ENCODE measurements around the gene XYLT1. TPM values are rescaled to one million over a fixed set of nuclear protein-coding genes. Genes with fewer than 3 reads are reported as not detected.

The XYLT1 gene
- total RNA-seq, 2 donors from 2014 or later = 21.4 to 22.6 TPM

GRCh38 chr16:17367036-17367435 is 103.7 kb downstream of the XYLT1 start:
- no peaks in the 10 kb centered on the region for H3K27me3 Mint-ChIP-seq
- peak overlapping the region; percentile 99 for H3K27ac Mint-ChIP-seq
- peaks cover 7% of the 10 kb centered on the region for H3K36me3 Mint-ChIP-seq (ENCODE audit: low read depth)
- ATAC-seq (replicated peaks) = no peak
- peak overlapping the region; percentile 97 for H3K4me3 Mint-ChIP-seq
- peaks cover 3% of the 10 kb centered on the region for H3K9me3 Mint-ChIP-seq
- peaks cover 77% of the 10 kb centered on the region for H3K4me1 Mint-ChIP-seq

DNA sequence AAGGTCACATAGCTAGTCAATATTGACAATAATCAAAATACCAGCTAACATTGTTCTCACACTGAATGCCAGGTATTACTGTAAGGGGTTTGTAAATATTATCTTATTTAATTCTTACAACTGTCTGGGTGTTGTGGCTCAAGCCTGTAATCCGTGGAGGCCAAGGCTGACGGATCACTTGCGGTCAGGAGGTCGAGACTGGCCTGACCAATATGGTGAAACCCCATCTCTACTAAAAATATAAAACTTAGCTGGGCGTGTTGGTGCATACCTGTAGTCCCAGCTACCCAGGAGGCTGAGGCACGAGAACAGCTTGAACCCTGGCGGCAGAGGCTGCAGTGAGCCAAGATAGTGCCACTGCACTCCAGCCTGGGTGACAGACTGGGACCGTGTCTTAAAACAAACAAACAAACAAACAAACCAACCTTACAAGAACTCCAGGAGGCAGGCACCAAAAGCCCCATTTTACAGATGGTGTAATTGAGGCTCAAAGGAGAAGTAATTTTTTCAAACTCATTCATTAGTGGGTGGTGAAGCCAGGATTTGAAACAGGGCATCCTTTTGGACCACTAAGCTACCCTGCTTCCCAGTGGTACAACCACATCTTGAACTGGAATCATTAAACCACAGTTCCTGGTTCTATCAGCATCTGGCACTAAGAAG is 104.3 kb downstream of the XYLT1 start:
- no peak for ATAC-seq (replicated peaks)
- H3K27ac Mint-ChIP-seq = peak overlapping the region; percentile 99
- peaks cover 75% of the 10 kb centered on the region for H3K4me1 Mint-ChIP-seq
- peak overlapping the region; percentile 97 for H3K4me3 Mint-ChIP-seq
- peaks cover 7% of the 10 kb centered on the region for H3K36me3 Mint-ChIP-seq (ENCODE audit: low read depth)
- peaks cover 3% of the 10 kb centered on the region for H3K9me3 Mint-ChIP-seq
- no peaks in the 10 kb centered on the region for H3K27me3 Mint-ChIP-seq

- Mint-ChIP-seq H3K27ac (peak overlapping the region; percentile 99), H3K27me3 (no peaks in the 10 kb centered on the region), H3K4me3 (peak overlapping the region; percentile 82), H3K9me3 (peaks cover 3% of the 10 kb centered on the region), H3K4me1 (peaks cover 76% of the 10 kb centered on the region), H3K36me3 (ENCODE audit: low read depth) (peaks cover 7% of the 10 kb centered on the region)
- ATAC-seq (replicated peaks) = no peak
These were observed 105.0 kb downstream of the XYLT1 start for GRCh38 chr16:17365591-17366298.

DNA sequence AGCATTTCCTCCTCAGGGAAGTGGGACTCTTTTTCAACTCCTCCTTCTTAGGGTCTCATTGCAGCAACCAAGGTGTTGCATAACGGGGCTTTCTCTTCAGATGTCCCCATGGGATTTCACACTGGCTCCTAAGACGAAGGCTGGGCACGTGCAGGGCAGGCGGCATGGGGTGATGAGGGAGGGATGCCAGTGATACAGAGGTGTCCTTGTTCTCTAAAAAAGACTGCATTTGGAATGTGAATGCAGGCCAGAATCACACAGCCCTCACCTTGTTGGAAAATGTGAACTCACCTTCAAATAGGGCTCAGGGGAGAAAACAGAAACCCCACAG is 105.6 kb downstream of the XYLT1 start:
- Mint-ChIP-seq H3K9me3 (peaks cover 3% of the 10 kb centered on the region), H3K4me1 (peaks cover 76% of the 10 kb centered on the region), H3K4me3 (peak overlapping the region; percentile 82), H3K27me3 (no peaks in the 10 kb centered on the region), H3K27ac (peak overlapping the region; percentile 99), H3K36me3 (ENCODE audit: low read depth) (peaks cover 7% of the 10 kb centered on the region)
- ATAC-seq (replicated peaks) = no peak

GRCh38 chr16:17364319-17365210 is 106.2 kb downstream of the XYLT1 start:
- peak; percentile 81 for ATAC-seq (replicated peaks)
- peaks cover 6% of the 10 kb centered on the region for H3K36me3 Mint-ChIP-seq (ENCODE audit: low read depth)
- H3K4me1 Mint-ChIP-seq = peaks cover 76% of the 10 kb centered on the region
- peak overlapping the region; percentile 99 for H3K27ac Mint-ChIP-seq
- no peaks in the 10 kb centered on the region for H3K27me3 Mint-ChIP-seq
- H3K9me3 Mint-ChIP-seq = peaks cover 3% of the 10 kb centered on the region
- H3K4me3 Mint-ChIP-seq = peak overlapping the region; percentile 82

- Mint-ChIP-seq H3K36me3 (ENCODE audit: low read depth) (no peaks in the 10 kb centered on the region), H3K4me3 (peak overlapping the region; percentile 29), H3K4me1 (peaks cover 78% of the 10 kb centered on the region), H3K9me3 (peaks cover 3% of the 10 kb centered on the region), H3K27me3 (no peaks in the 10 kb centered on the region), H3K27ac (peak overlapping the region; percentile 99)
- ATAC-seq (replicated peaks) = no peak
These were observed 107.8 kb downstream of the XYLT1 start for GRCh38 chr16:17362946-17363345.

DNA sequence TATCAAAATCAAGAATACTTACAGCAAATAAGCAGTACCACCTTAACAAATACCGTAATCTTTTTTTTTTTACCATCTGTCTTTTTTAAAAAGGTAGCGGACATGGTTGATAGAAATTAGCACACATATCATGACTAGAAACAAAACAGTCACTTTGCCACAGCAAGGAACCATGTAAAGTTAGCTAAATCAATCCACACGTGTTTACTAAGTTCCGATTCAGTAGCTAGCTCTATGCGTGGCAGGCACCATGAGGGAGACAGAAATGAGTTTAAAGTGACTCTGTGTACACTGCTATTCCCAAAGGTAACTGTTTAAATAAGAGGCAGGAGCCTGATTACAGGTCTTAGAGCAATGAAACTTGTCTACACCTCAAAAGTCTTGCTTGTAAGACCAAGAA is 108.6 kb downstream of the XYLT1 start:
- peak overlapping the region; percentile 99 for H3K27ac Mint-ChIP-seq

DNA sequence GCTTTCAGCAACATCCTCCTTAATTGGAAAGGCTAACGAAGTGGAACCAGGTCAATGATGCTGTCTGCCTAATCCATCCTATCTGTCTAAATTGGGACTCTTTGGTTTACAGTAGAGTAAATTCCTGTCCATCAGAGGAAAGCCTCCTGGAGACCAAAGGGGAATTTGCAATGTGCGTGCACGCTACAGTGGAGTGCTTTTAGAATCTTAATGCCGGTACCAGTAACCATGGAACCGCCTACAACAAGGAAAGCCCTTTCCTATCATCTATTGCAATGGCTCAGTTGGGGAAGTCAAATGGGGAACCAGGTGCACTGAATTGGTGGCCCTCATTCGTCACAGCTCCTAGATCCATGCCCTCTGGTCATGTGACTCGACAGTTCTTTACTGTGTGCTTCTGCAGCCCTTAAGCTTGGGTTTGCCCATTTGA is 110.1 kb downstream of the XYLT1 start:
- H3K27ac Mint-ChIP-seq = peak overlapping the region; percentile 99
- H3K4me1 Mint-ChIP-seq = peaks cover 62% of the 10 kb centered on the region
- H3K4me3 Mint-ChIP-seq = peak overlapping the region; percentile 77
- H3K27me3 Mint-ChIP-seq = no peaks in the 10 kb centered on the region
- no peaks in the 10 kb centered on the region for H3K36me3 Mint-ChIP-seq (ENCODE audit: low read depth)
- ATAC-seq (replicated peaks) = no peak
- no peaks in the 10 kb centered on the region for H3K9me3 Mint-ChIP-seq

More for the DNA sequence above, 108.6 kb downstream of the XYLT1 start:
- no peaks in the 10 kb centered on the region for H3K27me3 Mint-ChIP-seq
- peak overlapping the region; percentile 29 for H3K4me3 Mint-ChIP-seq
- peaks cover under 1% of the 10 kb centered on the region for H3K9me3 Mint-ChIP-seq
- peaks cover 71% of the 10 kb centered on the region for H3K4me1 Mint-ChIP-seq
- ATAC-seq (replicated peaks) = no peak
- H3K36me3 Mint-ChIP-seq (ENCODE audit: low read depth) = no peaks in the 10 kb centered on the region

DNA sequence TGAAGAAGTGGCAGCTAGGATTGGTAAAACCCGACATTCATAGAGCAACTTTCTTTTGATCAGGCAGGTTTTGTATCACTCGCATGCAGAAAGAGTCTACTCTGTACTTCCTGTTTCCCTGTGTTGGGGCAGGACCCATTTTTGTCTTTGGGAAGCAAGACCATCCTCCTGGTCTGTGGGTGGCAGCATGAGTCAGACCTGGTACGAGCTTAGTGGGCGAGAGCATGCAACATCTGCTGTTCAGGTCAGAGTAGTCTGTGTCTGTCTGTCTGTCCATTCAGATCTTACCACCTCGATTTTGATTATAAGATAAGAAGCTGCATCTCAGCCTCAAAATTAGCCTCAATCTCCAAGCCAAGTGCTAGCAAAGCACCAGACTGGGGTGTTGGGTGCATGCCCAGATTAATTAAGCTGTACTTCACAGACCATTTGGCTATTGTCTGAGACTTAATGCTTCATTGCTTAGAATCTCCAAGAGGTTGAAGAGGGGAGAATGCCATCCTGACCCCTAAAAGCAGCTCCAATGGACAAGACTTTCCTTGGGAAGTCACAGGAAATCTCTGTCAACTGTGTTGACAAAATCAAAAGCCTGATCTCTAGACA is 110.9 kb downstream of the XYLT1 start:
- H3K4me1 Mint-ChIP-seq = peaks cover 54% of the 10 kb centered on the region
- H3K9me3 Mint-ChIP-seq = no peaks in the 10 kb centered on the region
- peak overlapping the region; percentile 77 for H3K4me3 Mint-ChIP-seq
- H3K27ac Mint-ChIP-seq = peak overlapping the region; percentile 99
- H3K36me3 Mint-ChIP-seq (ENCODE audit: low read depth) = no peaks in the 10 kb centered on the region
- ATAC-seq (replicated peaks) = peak; percentile 86
- H3K27me3 Mint-ChIP-seq = no peaks in the 10 kb centered on the region

DNA sequence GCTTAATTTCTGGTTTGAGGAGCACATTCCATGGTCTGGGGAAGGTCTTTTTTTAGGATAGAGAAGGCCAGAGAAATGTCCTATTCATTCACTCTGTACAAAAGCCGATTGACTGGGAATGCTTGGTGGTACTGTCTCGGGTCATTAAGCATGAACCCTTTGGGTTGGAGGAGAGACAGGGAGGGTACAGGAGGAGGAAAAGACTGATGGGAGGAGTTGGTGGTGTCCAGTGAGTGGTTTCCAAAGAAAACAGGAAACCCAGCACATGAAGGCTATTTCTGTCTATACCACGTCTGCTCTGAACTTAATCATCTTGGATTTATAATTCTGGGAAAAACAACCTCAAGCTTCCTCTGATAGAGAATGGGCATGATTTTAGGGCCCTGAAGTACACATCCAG is 111.9 kb downstream of the XYLT1 start:
- Mint-ChIP-seq H3K9me3 (no peaks in the 10 kb centered on the region), H3K27me3 (no peaks in the 10 kb centered on the region), H3K4me1 (peaks cover 45% of the 10 kb centered on the region), H3K36me3 (ENCODE audit: low read depth) (no peaks in the 10 kb centered on the region), H3K4me3 (peak overlapping the region; percentile 77), H3K27ac (peak overlapping the region; percentile 99)
- ATAC-seq (replicated peaks) = no peak

- Mint-ChIP-seq H3K4me3 (peak overlapping the region; percentile 77), H3K27me3 (no peaks in the 10 kb centered on the region), H3K36me3 (ENCODE audit: low read depth) (no peaks in the 10 kb centered on the region), H3K9me3 (no peaks in the 10 kb centered on the region), H3K27ac (peak overlapping the region; percentile 99), H3K4me1 (peaks cover 45% of the 10 kb centered on the region)
- ATAC-seq (replicated peaks) = no peak
These were observed 112.4 kb downstream of the XYLT1 start for GRCh38 chr16:17358355-17358754.

DNA sequence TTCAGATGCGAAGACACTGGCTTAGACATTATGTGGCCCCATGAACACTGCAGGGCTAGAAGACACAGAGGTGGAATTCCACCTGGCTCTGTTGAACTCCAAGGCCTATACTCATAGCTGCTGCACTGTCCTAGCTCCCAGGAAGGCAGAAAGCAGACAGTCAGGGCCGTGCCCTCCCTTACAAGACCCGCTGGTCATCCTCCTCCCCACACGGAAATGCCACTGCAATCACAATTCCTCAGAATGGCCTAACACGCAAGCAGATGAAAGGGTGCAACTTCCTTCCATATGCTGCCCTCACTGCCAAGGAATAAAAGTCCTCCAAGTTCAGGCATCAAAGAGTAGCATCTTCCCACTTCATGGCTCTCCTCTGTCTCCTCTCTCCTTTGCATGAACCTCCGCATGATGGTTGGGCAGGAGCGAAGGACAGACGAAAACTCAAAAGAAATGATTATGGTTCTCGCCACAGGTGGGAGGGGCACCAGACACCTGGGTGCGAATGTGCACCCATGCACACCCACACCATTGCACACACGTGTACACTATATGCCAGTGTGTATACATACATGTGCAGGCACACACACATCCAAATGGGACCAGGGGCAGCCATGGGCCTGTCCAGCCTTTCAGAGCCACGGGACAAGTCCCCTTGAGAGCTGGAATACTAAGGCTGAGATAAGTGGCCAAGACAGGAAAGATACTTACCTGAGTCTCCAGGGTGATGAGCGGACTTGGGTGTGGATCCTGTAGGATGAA is 113.3 kb downstream of the XYLT1 start:
- H3K27me3 Mint-ChIP-seq = no peaks in the 10 kb centered on the region
- H3K4me3 Mint-ChIP-seq = no peak overlapping the region
- peaks cover 39% of the 10 kb centered on the region for H3K4me1 Mint-ChIP-seq
- no peak overlapping the region for H3K27ac Mint-ChIP-seq
- no peaks in the 10 kb centered on the region for H3K9me3 Mint-ChIP-seq
- ATAC-seq (replicated peaks) = no peak
- no peaks in the 10 kb centered on the region for H3K36me3 Mint-ChIP-seq (ENCODE audit: low read depth)

DNA sequence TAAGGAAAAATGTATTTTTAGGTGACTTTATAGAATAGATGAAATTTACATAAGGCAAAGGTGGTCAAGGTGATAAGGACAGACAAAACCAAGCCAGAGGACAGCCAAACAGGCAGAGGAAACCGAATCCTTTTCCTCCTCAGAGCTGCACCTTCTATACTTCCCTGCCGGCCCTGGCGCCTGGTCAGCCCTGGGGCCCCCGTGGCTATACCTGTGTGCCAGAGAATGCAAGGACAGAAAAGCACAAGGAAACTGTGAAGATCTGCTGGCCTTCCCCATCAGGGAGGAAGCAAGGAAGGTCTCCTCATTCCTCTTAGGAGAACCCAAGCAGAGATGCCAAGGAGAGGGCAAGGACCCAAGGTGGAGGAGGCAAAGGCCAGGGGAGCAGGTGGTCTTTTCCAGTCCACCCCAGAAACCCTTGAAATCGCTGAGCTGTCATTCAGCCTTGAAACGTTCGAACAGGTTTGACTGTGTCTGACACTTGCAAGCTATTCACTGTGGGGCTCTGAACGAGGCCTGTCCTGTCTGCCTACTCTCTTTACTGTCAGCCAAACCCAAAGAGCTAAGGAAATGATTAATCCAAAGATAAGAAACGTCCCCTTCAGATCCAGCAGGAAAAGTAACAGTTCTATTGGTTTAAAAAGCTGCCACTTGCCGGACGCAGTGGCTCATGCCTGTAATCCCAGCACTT is 114.4 kb downstream of the XYLT1 start:
- Mint-ChIP-seq H3K9me3 (no peaks in the 10 kb centered on the region), H3K36me3 (ENCODE audit: low read depth) (no peaks in the 10 kb centered on the region), H3K27ac (no peak overlapping the region), H3K4me1 (peaks cover 31% of the 10 kb centered on the region), H3K4me3 (no peak overlapping the region), H3K27me3 (no peaks in the 10 kb centered on the region)
- no peak for ATAC-seq (replicated peaks)
